Nephron (organoid): ENCODE data around the gene ELF1.

ENCODE experiments used
- H3K27ac Mint-ChIP-seq, 3 experiments: 2 replicates each; pipeline ENCODE4 v1.8.0; 2020; ENCODE audit warnings: mixed read lengths in 3 of 3, mild to moderate bottlenecking in 2 of 3, moderate library complexity in 1 of 3
- H3K27me3 Mint-ChIP-seq: 2 replicates; pipeline ENCODE4 v1.8.0; 2021; ENCODE audit warnings: low read depth, mild to moderate bottlenecking, moderate library complexity, mixed read lengths
- H3K36me3 Mint-ChIP-seq: 2 replicates; pipeline ENCODE4 v1.8.0; 2020; ENCODE audit warnings: low read depth, mixed read lengths
- H3K4me1 Mint-ChIP-seq: 2 replicates; pipeline ENCODE4 v1.8.0; 2020; ENCODE audit warnings: mixed read lengths
- H3K4me3 Mint-ChIP-seq, 3 experiments: 2 replicates each; pipeline ENCODE4 v1.8.0; 2020; ENCODE audit warnings: mild to moderate bottlenecking in 3 of 3, mixed read lengths in 3 of 3, moderate library complexity in 2 of 3
- H3K9me3 Mint-ChIP-seq: 2 replicates; pipeline ENCODE4 v1.8.0; 2020; ENCODE audit warnings: mixed read lengths
- TF ChIP-seq, protein P1 (sequence below), 3 experiments: fragments of 200-600 bp; sonication (generic); IDR thresholded peaks; one replicate each; pipeline ENCODE4 v1.5.0; 2021; ENCODE audit warnings: antibody characterized with exemption in 3 of 3; ENCODE audit not compliant: unreplicated experiment in 3 of 3

Gene ELF1

DNA sequence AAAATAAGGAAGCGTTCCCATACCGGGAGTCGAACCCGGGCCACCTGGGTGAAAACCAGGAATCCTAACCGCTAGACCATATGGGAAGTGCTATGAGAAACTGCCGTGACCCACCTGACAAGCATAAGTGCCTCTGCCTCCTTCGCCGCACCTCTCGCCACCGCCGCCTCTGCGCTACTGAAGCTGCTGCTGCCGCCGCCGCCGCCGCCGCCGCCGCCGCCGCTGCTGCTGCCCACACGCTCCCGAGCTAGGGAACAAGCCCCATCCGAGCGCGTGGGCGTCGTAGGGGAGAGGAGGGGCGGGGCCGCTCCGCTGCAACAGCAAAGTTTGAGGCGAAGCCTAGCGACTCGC lies 41.6 kb upstream of the ELF1 start:
- TF ChIP-seq, protein P1, sequence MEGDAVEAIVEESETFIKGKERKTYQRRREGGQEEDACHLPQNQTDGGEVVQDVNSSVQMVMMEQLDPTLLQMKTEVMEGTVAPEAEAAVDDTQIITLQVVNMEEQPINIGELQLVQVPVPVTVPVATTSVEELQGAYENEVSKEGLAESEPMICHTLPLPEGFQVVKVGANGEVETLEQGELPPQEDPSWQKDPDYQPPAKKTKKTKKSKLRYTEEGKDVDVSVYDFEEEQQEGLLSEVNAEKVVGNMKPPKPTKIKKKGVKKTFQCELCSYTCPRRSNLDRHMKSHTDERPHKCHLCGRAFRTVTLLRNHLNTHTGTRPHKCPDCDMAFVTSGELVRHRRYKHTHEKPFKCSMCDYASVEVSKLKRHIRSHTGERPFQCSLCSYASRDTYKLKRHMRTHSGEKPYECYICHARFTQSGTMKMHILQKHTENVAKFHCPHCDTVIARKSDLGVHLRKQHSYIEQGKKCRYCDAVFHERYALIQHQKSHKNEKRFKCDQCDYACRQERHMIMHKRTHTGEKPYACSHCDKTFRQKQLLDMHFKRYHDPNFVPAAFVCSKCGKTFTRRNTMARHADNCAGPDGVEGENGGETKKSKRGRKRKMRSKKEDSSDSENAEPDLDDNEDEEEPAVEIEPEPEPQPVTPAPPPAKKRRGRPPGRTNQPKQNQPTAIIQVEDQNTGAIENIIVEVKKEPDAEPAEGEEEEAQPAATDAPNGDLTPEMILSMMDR (IDR thresholded peaks at IDR 0.05; ENCODE audit: unreplicated experiment in 3 of 3) = no peak
- Mint-ChIP-seq H3K4me1 (peaks cover 59% of the 10 kb centered on the region), H3K27ac (peak overlapping the region; percentile 100), H3K4me3 (peak overlapping the region; percentile 99), H3K9me3 (no peaks in the 10 kb centered on the region), H3K27me3 (peaks cover 5% of the 10 kb centered on the region), H3K36me3 (peaks cover 9% of the 10 kb centered on the region)

DNA sequence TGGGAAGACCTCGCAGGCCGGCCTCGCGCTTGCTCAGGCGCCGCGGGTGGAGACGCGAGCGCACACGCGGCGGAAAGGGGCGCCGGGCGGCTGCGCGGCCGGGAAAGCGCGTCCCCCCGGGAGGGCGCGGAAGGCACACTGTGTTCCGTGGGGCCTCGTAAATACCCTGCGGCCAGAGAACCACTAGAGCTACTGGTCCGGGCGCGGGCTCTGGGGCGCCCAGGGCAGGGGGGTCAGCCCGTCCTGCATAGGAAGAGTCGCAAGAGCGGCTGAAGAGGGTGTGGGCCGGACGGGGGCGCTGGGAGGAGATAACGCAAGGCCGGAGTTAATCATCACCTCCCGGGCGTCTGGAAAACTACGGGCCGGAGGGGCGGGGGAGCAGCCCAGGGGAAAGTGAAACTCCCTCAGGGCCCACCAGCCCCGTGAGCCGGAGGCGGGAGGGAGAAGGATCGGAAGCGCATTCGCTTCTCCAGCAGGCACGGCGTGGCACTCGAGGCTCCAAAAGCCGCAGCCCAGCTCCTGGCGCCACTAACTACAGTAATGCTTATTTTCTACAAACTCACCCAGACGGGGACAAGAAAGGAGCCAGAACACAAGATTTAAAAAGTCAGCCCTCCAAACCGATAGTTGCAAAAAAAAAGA lies 41.1 kb upstream of the ELF1 start:
- TF ChIP-seq, protein P1 (IDR thresholded peaks at IDR 0.05; ENCODE audit: unreplicated experiment in 3 of 3) = peak; percentile 18 to 42 (median 23)
- Mint-ChIP-seq H3K27me3 (peaks cover 5% of the 10 kb centered on the region), H3K27ac (peak overlapping the region; percentile 100), H3K36me3 (peaks cover 9% of the 10 kb centered on the region), H3K4me3 (peak overlapping the region; percentile 99), H3K9me3 (no peaks in the 10 kb centered on the region), H3K4me1 (peaks cover 59% of the 10 kb centered on the region)

DNA sequence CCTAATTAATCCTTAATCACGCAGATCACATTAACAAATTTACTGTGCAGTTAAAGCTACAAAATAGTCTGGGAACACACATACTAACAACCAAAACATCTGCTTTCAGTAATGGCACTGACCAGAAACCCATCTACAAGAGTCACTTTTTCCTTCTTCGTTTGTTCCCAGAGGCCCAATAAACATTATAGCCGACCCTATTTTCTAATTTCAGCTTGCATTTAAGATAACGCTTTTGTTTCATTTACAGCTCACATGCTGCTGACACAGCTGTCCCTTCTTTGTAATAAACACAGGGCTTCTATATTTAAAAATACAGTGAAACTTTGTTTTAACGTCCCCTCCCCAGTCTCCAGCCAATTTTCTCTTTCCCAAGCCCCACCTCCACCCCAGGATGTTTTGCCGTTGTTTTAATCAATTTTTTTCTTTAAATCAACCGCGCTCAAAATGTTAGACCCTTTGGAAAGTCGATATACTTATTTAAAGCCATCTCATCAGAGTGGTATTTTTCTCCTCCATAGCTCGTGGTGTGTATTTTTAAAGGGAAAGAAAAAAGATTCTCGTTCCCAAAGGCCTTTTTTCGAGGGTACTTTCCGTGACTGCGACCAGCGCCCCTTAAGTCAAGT lies 40.5 kb upstream of the ELF1 start:
- Mint-ChIP-seq H3K9me3 (no peaks in the 10 kb centered on the region), H3K36me3 (peaks cover 9% of the 10 kb centered on the region), H3K27me3 (peaks cover 5% of the 10 kb centered on the region), H3K27ac (peak overlapping the region; percentile 100), H3K4me1 (peaks cover 59% of the 10 kb centered on the region), H3K4me3 (peak overlapping the region; percentile 99)
- TF ChIP-seq, protein P1 (IDR thresholded peaks at IDR 0.05; ENCODE audit: unreplicated experiment in 3 of 3) = no peak

DNA sequence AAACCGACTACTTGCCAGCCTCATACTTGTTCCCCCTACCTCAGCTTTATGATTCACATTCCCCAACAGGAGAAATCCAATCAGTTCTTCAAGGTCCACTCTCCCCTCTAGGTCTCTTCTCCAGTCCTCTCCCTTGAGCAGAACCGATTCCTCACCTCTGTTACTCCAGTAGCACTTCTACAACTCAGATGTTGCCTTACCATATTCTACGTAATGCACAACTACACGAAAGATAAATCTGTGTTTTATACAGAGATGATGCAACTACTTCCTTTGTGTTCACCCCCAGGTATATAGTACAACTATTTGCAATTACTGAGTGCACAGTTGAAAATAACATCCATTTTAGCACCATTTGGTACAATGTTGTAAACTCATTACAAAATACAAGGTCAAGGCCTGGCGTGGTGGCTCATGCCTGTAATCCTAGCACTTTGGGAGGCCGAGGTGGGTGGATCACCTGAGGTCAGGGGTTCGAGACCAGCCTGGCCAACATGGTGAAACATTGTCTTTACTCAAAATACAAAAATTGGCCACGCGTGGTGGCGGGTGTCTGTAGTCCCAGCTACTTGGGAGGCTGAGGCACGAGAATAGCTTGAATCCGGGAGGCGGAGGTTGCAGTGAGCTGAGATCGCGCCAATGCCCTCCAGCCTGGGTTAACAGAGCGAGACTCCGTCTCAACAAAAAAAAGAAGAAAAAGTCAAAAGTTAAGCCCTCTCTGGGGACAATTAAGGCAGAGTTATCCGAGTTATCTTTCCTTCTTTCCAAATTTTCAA lies 39.4 kb upstream of the ELF1 start:
- peaks cover 3% of the 10 kb centered on the region for H3K36me3 Mint-ChIP-seq
- H3K4me3 Mint-ChIP-seq = peak overlapping the region; percentile 99
- peaks cover 5% of the 10 kb centered on the region for H3K27me3 Mint-ChIP-seq
- no peaks in the 10 kb centered on the region for H3K9me3 Mint-ChIP-seq
- H3K4me1 Mint-ChIP-seq = peaks cover 61% of the 10 kb centered on the region
- H3K27ac Mint-ChIP-seq = peak overlapping the region; percentile 100
- TF ChIP-seq, protein P1 (IDR thresholded peaks at IDR 0.05; ENCODE audit: unreplicated experiment in 3 of 3) = no peak

DNA sequence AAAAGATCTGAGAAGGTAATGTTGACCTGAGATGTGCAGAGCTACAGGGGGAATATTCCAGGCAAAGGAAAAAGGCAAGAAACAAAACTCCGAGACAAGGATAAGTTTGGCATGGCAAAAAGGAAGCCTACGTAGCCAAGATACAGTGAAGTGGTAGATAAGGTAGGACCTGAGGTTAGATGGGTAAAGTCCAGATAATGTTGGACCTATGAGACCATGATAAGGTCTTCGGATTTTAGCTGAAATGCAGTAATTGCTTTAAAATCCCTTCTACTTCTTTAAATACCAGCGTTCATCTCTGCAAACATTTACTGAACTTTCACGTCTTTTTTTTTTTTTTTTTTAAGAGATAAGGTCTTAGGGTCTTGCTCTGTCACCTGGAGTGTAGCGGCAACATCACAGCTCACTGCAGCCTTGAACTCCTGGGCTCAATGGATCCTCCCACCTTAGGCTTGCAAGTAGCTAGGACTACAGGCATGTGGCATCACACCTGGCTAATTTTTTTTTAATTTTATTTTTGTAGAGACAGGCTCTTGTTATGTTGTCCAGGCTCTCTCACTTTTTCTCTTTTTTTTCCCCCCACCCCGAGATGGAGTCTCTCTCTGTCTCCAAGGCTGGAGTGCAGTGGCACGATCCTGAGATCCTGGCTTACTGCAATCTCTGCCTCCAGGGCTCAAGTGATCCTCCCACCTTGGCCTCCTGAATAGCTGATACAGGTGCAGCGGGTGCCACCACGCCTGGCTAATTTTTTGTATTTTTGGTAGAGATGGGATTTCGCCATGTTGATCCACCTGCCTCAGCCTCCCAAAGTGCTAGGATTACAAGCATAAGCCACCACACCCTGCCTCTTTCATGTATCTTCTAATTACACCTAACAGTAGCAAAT lies 38.0 kb upstream of the ELF1 start:
- H3K4me3 Mint-ChIP-seq = peak overlapping the region; percentile 49 to 72 (median 70)
- H3K36me3 Mint-ChIP-seq = peaks cover 3% of the 10 kb centered on the region
- H3K27ac Mint-ChIP-seq = peak overlapping the region; percentile 22 to 81 (median 64)
- peaks cover 5% of the 10 kb centered on the region for H3K27me3 Mint-ChIP-seq
- H3K4me1 Mint-ChIP-seq = peaks cover 49% of the 10 kb centered on the region
- TF ChIP-seq, protein P1 (IDR thresholded peaks at IDR 0.05; ENCODE audit: unreplicated experiment in 3 of 3) = no peak
- no peaks in the 10 kb centered on the region for H3K9me3 Mint-ChIP-seq
